ENCODE data around the gene SLC48A1.

GRCh38 chr12:47755655-47756562 lies 17.1 kb upstream of the SLC48A1 start:
- TF ChIP-seq, protein P1, sequence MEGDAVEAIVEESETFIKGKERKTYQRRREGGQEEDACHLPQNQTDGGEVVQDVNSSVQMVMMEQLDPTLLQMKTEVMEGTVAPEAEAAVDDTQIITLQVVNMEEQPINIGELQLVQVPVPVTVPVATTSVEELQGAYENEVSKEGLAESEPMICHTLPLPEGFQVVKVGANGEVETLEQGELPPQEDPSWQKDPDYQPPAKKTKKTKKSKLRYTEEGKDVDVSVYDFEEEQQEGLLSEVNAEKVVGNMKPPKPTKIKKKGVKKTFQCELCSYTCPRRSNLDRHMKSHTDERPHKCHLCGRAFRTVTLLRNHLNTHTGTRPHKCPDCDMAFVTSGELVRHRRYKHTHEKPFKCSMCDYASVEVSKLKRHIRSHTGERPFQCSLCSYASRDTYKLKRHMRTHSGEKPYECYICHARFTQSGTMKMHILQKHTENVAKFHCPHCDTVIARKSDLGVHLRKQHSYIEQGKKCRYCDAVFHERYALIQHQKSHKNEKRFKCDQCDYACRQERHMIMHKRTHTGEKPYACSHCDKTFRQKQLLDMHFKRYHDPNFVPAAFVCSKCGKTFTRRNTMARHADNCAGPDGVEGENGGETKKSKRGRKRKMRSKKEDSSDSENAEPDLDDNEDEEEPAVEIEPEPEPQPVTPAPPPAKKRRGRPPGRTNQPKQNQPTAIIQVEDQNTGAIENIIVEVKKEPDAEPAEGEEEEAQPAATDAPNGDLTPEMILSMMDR (IDR thresholded peaks at IDR 0.05; ENCODE audit: low read depth, low read length, missing input control) = no peak
- TF ChIP-seq MAX (IDR thresholded peaks at IDR 0.05) (no peak), FOXA1 (IDR thresholded peaks at IDR 0.05) (no peak), HNF4G (IDR thresholded peaks at IDR 0.05) (no peak), RAD21 (IDR thresholded peaks at IDR 0.05) (no peak), GABPA (IDR thresholded peaks at IDR 0.05 in 1 of 2, conservative IDR thresholded peaks at IDR 0.05 in 1 of 2) (no peak), TAF1 (conservative IDR thresholded peaks at IDR 0.05) (no peak), YY1 (IDR thresholded peaks at IDR 0.05) (no peak), ZBTB33 (IDR thresholded peaks at IDR 0.05) (no peak), ATF3 (IDR thresholded peaks at IDR 0.05) (no peak), SP1 (IDR thresholded peaks at IDR 0.05) (no peak)
- TF ChIP-seq, protein P2, sequence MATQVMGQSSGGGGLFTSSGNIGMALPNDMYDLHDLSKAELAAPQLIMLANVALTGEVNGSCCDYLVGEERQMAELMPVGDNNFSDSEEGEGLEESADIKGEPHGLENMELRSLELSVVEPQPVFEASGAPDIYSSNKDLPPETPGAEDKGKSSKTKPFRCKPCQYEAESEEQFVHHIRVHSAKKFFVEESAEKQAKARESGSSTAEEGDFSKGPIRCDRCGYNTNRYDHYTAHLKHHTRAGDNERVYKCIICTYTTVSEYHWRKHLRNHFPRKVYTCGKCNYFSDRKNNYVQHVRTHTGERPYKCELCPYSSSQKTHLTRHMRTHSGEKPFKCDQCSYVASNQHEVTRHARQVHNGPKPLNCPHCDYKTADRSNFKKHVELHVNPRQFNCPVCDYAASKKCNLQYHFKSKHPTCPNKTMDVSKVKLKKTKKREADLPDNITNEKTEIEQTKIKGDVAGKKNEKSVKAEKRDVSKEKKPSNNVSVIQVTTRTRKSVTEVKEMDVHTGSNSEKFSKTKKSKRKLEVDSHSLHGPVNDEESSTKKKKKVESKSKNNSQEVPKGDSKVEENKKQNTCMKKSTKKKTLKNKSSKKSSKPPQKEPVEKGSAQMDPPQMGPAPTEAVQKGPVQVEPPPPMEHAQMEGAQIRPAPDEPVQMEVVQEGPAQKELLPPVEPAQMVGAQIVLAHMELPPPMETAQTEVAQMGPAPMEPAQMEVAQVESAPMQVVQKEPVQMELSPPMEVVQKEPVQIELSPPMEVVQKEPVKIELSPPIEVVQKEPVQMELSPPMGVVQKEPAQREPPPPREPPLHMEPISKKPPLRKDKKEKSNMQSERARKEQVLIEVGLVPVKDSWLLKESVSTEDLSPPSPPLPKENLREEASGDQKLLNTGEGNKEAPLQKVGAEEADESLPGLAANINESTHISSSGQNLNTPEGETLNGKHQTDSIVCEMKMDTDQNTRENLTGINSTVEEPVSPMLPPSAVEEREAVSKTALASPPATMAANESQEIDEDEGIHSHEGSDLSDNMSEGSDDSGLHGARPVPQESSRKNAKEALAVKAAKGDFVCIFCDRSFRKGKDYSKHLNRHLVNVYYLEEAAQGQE (IDR thresholded peaks at IDR 0.05) = no peak

Measured in liver (tissue), 3 donors.